Measurements from ENCODE around the gene MED12L. TPM values are rescaled to one million over a fixed set of nuclear protein-coding genes. Genes with fewer than 3 reads are reported as not detected.

The MED12L gene
- total RNA-seq, 4 donors from 2014 or later: 1.6 to 23.7 (median 4.0) TPM

DNA sequence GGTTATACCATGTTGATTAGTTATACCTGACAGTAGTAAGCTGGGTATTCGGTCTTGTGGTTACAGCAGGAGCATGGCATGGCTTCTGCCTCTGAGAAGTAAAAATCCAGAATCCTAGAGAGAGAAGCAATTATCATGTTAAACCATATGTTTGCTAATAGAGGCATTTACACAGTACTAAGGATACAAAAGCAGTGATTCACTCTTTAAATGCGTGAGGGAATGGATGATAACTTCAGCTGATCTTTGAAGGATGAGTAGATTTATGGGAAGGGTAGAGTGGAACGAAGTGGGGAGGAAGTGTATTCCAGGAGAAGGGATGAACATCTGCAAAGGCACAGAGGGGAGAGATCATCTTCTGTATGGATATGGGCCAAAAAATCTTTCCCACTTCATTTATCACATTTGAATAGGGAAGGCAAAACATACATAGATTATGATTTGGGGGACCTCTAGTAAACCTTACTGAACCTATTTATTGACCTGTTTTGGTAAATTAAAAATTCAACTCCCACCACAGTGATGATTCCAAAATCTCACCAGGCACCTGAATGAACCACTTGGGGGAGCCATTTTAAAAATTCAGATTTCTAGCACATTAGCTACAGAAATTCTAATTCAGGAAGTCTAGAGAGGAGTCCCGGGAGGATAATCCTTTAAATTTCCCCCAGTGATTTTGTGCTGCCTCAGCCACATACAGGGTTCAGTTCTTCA is 340.3 kb downstream of the MED12L start:
- TF ChIP-seq POLR2A (IDR thresholded peaks at IDR 0.05): no peak
- Histone ChIP-seq H3K27ac (no peak overlapping the region), H3K4me3 (replicated peaks in 1 of 3) (no peak overlapping the region), H3K4me1 (no peaks in the 10 kb centered on the region), H3K27me3 (no peaks in the 10 kb centered on the region), H3K36me3 (no peaks in the 10 kb centered on the region), H3K9me3 (no peaks in the 10 kb centered on the region)
- DNase-seq: no peak
- whole genome bisulfite sequencing, 2 donors: 75 to 82% methylated on average over 4 of the region's 4 CpGs
- intact Hi-C loops (cut with DNase I): no loop called here

DNA sequence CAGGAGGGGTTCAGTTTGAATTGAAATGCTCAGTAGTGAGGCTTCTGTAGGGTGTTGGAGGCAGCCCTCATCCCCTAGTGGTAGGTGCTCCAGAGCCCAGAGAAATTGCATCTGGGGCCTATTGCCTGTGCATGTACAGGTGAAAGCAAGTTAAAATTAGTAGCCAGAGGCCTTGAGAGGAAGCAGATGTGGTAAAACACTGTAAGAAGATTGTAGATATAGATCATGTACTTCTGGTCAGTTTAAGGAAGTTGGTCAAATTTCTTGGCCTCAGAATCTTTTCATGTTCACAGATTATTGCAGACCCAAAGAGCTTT is 340.8 kb downstream of the MED12L start:
- no peak for TF ChIP-seq POLR2A (IDR thresholded peaks at IDR 0.05)
- TF ChIP-seq, protein P1, sequence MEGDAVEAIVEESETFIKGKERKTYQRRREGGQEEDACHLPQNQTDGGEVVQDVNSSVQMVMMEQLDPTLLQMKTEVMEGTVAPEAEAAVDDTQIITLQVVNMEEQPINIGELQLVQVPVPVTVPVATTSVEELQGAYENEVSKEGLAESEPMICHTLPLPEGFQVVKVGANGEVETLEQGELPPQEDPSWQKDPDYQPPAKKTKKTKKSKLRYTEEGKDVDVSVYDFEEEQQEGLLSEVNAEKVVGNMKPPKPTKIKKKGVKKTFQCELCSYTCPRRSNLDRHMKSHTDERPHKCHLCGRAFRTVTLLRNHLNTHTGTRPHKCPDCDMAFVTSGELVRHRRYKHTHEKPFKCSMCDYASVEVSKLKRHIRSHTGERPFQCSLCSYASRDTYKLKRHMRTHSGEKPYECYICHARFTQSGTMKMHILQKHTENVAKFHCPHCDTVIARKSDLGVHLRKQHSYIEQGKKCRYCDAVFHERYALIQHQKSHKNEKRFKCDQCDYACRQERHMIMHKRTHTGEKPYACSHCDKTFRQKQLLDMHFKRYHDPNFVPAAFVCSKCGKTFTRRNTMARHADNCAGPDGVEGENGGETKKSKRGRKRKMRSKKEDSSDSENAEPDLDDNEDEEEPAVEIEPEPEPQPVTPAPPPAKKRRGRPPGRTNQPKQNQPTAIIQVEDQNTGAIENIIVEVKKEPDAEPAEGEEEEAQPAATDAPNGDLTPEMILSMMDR (IDR thresholded peaks at IDR 0.05): no peak
- no peaks in the 10 kb centered on the region for H3K9me3 ChIP-seq
- no peaks in the 10 kb centered on the region for H3K27me3 ChIP-seq
- no peak overlapping the region for H3K27ac ChIP-seq
- H3K4me3 ChIP-seq (replicated peaks in 1 of 3): no peak overlapping the region
- intact Hi-C loops (cut with DNase I): no loop called here
- H3K36me3 ChIP-seq: no peaks in the 10 kb centered on the region
- no peak for DNase-seq
- no peaks in the 10 kb centered on the region for H3K4me1 ChIP-seq

DNA sequence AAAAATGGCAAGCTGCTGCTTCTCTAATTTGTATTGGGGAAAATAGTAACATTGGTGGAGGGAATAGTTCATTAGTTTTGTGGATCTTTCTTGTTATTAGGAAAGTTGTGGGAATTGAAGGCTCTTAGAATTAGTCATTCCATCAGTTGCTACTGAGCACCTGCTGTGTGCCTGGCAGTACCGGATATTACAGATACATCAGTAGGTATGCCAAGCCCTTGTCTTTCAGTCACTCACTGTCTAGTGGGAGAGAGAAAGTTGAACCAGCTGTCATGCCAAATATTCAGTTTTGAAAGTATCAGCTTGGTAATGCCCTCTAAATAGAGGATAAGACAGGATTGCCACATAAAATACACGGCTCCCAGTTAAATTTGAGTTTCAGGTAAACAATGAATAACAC is 342.9 kb downstream of the MED12L start:
- whole genome bisulfite sequencing, 2 donors: 92 to 93% methylated on average over 2 of the region's 2 CpGs
- intact Hi-C loops (cut with DNase I): no loop called here
- no peak overlapping the region for H3K27ac ChIP-seq
- TF ChIP-seq POLR2A (IDR thresholded peaks at IDR 0.05): no peak
- TF ChIP-seq, protein P1 (IDR thresholded peaks at IDR 0.05): no peak
- no peak for DNase-seq
- H3K9me3 ChIP-seq: no peaks in the 10 kb centered on the region
- no peaks in the 10 kb centered on the region for H3K27me3 ChIP-seq
- H3K36me3 ChIP-seq: no peaks in the 10 kb centered on the region
- no peaks in the 10 kb centered on the region for H3K4me1 ChIP-seq
- no peak overlapping the region for H3K4me3 ChIP-seq (replicated peaks in 1 of 3)

DNA sequence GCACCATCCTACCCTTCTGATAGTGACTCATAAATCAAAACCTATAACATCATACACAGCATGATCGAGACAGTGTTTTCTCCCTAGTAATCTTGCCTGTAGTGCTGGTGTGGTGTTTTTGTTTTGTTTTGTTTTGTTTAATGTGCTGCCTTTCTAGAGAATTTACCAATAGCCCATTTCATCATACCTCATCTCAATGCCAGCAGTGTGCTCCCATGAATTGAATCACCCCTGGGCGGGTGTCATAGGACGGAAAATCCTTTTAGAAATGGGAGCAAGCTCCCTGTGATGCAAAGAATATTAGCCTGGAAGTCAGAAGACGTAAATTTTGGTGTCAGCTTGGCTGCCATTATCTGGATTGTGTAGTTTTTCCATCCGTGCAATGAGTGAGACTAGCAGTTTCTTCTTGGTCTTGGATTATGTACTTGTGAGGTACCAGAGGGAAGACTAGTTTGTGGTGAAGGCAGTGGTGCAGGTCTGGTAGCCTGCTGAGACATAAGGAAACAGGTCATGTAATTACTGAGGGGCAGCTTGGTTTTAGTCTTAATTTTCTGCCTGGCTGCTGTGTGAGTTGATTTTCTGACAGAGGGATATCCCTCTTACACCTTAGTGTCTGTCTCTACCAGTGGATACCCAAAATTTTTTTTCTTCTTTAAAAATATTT is 345.5 kb downstream of the MED12L start:
- Histone ChIP-seq H3K4me3 (replicated peaks in 1 of 3) (no peak overlapping the region), H3K9me3 (no peaks in the 10 kb centered on the region), H3K36me3 (no peaks in the 10 kb centered on the region), H3K27ac (no peak overlapping the region), H3K27me3 (no peaks in the 10 kb centered on the region), H3K4me1 (no peaks in the 10 kb centered on the region)
- DNase-seq: no peak
- intact Hi-C loops (cut with DNase I): no loop called here
- WGBS, 2 donors: 94 to 95% methylated on average over 5 of the region's 5 CpGs
- no peak for TF ChIP-seq POLR2A (IDR thresholded peaks at IDR 0.05)
- TF ChIP-seq, protein P1 (IDR thresholded peaks at IDR 0.05): no peak

DNA sequence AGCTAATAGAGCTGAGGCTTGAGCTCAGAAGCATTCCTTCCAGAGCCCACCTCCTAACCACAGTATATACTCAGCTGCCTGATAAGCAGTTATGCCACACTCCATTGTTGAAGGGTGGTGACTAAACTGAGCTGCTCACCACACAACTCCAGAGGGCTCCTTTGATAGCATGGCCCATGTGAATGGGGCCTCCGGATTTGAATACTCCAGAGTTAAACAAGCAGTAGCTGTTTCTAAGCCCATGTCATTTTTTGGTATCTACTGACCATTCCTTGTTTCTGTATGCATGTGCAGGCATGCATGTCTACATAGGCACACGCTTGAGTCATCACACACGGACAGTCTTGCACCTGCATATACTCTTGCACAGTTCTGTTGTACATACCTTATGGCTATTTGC is 346.5 kb downstream of the MED12L start:
- DNase-seq: no peak
- intact Hi-C loops (cut with DNase I): no loop called here

More for the DNA sequence above, 346.5 kb downstream of the MED12L start:
- no peaks in the 10 kb centered on the region for H3K36me3 ChIP-seq
- 75 to 86% methylated on average over 3 of the region's 3 CpGs for WGBS, 2 donors
- H3K27me3 ChIP-seq: no peaks in the 10 kb centered on the region
- no peak overlapping the region for H3K4me3 ChIP-seq (replicated peaks in 1 of 3)
- H3K9me3 ChIP-seq: no peaks in the 10 kb centered on the region
- TF ChIP-seq, protein P1 (IDR thresholded peaks at IDR 0.05): no peak
- no peaks in the 10 kb centered on the region for H3K4me1 ChIP-seq
- no peak overlapping the region for H3K27ac ChIP-seq

All from thyroid gland (tissue), 4 donors.